HG02610 (cell line): ENCODE data around the gene HOXB6.

Experiments
- ATAC-seq: cut with Tn5 transposase; IDR thresholded peaks from one replicate; pipeline ENCODE4 v1.9.1; 2021; ENCODE audit warnings: mild to moderate bottlenecking, moderate library complexity; ENCODE audit not compliant: unreplicated experiment

The HOXB6 gene

GRCh38 chr17:48568499-48569239 is 36.1 kb downstream of the HOXB6 start:
- ATAC-seq: no peak

- ATAC-seq: no peak
Observed at GRCh38 chr17:48567646-48568354, 37.0 kb downstream of the HOXB6 start.

GRCh38 chr17:48567209-48567608 is 37.6 kb downstream of the HOXB6 start:
- ATAC-seq: no peak

- no peak for ATAC-seq
Observed at GRCh38 chr17:48566717-48567116, 38.1 kb downstream of the HOXB6 start.

- ATAC-seq: no peak
Observed at GRCh38 chr17:48565925-48566710, 38.7 kb downstream of the HOXB6 start.

GRCh38 chr17:48565022-48565554 is 39.7 kb downstream of the HOXB6 start:
- no peak for ATAC-seq

- no peak for ATAC-seq
Observed at GRCh38 chr17:48564188-48565021, 40.4 kb downstream of the HOXB6 start.

- ATAC-seq: no peak
Observed at GRCh38 chr17:48563867-48564187, 41.0 kb downstream of the HOXB6 start.

- no peak for ATAC-seq
Observed at GRCh38 chr17:48563385-48563838, 41.4 kb downstream of the HOXB6 start.

- ATAC-seq: no peak
Observed at GRCh38 chr17:48562934-48563333, 41.9 kb downstream of the HOXB6 start.

- no peak for ATAC-seq
Observed at GRCh38 chr17:48561884-48562810, 42.6 kb downstream of the HOXB6 start.

GRCh38 chr17:48559840-48560817 is 44.7 kb downstream of the HOXB6 start:
- no peak for ATAC-seq

- no peak for ATAC-seq
Observed at GRCh38 chr17:48559122-48559839, 45.5 kb downstream of the HOXB6 start.

- no peak for ATAC-seq
Observed at GRCh38 chr17:48558831-48559121, 46.0 kb downstream of the HOXB6 start.

- no peak for ATAC-seq
Observed at GRCh38 chr17:48558057-48558830, 46.5 kb downstream of the HOXB6 start.

- ATAC-seq: no peak
Observed at GRCh38 chr17:48556576-48557401, 48.0 kb downstream of the HOXB6 start.
